Astrocyte (in vitro differentiated cells and primary cell): ENCODE data around the gene ATP11A.

Experiments used
- EZH2 ChIP-seq: IDR thresholded peaks from 2 replicates; pipeline ENCODE4 v1.6.1; 2012; ENCODE audit warnings: mild to moderate bottlenecking, low read length, inconsistent platforms; ENCODE audit not compliant: insufficient read depth
- TF ChIP-seq, protein P1 (sequence below): IDR thresholded peaks from 2 replicates; pipeline ENCODE4 v1.5.1; 2011; ENCODE audit warnings: low read depth, mild to moderate bottlenecking, inconsistent platforms, low read length, moderate library complexity; ENCODE audit not compliant: insufficient read depth

GRCh38 chr13:112664501-112665203 lies 25.2 kb upstream of the ATP11A start:
- TF ChIP-seq, protein P1, sequence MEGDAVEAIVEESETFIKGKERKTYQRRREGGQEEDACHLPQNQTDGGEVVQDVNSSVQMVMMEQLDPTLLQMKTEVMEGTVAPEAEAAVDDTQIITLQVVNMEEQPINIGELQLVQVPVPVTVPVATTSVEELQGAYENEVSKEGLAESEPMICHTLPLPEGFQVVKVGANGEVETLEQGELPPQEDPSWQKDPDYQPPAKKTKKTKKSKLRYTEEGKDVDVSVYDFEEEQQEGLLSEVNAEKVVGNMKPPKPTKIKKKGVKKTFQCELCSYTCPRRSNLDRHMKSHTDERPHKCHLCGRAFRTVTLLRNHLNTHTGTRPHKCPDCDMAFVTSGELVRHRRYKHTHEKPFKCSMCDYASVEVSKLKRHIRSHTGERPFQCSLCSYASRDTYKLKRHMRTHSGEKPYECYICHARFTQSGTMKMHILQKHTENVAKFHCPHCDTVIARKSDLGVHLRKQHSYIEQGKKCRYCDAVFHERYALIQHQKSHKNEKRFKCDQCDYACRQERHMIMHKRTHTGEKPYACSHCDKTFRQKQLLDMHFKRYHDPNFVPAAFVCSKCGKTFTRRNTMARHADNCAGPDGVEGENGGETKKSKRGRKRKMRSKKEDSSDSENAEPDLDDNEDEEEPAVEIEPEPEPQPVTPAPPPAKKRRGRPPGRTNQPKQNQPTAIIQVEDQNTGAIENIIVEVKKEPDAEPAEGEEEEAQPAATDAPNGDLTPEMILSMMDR = no peak
- no peak for TF ChIP-seq EZH2
